Testis (tissue), 3 donors: ENCODE results near the gene IGSF9B. TPM values are rescaled to one million over a fixed set of nuclear protein-coding genes. Genes with fewer than 3 reads are reported as not detected.

ENCODE experiments used
- DNase-seq: peaks from one replicate; pipeline ENCODE4 v3.0.0-alpha.2; 2019
- H3K27ac ChIP-seq, 2 donors: fragments of 200-600 bp; sonication (generic); one replicate each; pipeline ENCODE4 v1.5.1; 2019
- H3K27me3 ChIP-seq: fragments of 200-600 bp; sonication (generic); one replicate; pipeline ENCODE4 v1.5.1; 2019
- H3K36me3 ChIP-seq: fragments of 200-600 bp; sonication (generic); one replicate; pipeline ENCODE4 v1.5.1; 2017; ENCODE audit warnings: low read depth; ENCODE audit errors: missing control alignments
- H3K4me1 ChIP-seq: fragments of 200-600 bp; sonication (generic); one replicate; pipeline ENCODE4 v1.5.1; 2019
- H3K4me3 ChIP-seq, 2 donors: fragments of 200-600 bp; sonication (generic); one replicate each; pipeline ENCODE4 v1.5.1; 2017 to 2019
- H3K9me3 ChIP-seq: fragments of 200-600 bp; sonication (generic); one replicate; pipeline ENCODE4 v1.5.1; 2017
- POLR2A ChIP-seq: fragments of 450-650 bp; IDR thresholded peaks from one replicate; pipeline ENCODE4 v1.6.1; 2017; ENCODE audit warnings: antibody characterized with exemption, mild to moderate bottlenecking, moderate library complexity
- WGBS, 2 donors: methylation state at CpG; one replicate each; pipeline ENCODE4 v1.1.5; 2018; 5-methylcytosine and 5-hydroxymethylcytosine counted together
- intact Hi-C: fragments of 100-400 bp; cut with DNase I; formaldehyde crosslinking; loops from one replicate; pipeline ENCODE4 v1.15.1; 2023; ENCODE audit warnings: low total_unique reads
- polyA plus RNA-seq: library from polyadenylated mRNA; stranded (reverse); fragments of 350-450 nt; fragmentation: Illumina TruSeq; extraction: RNeasy Lipid Tissue Mini Kit (QIAGEN cat#74804); gene quantifications from one replicate; pipeline ENCODE4 v1.2.3, GENCODE V29; 2014; ENCODE audit warnings: low read depth, low replicate concordance; ENCODE audit not compliant: insufficient read depth
- total RNA-seq, 2 donors: library from RNA; depleted of rRNA; stranded (reverse); fragments of >200 nt; gene quantifications; one replicate each; pipeline ENCODE4 v1.2.3, GENCODE V29; 2016
- TF ChIP-seq, protein P1 (sequence below), 3 experiments: fragments of 450-650 bp in 2 of 3; fragments of 200-600 bp in 1 of 3; sonication (generic) in 1 of 3; IDR thresholded peaks; one replicate each; pipeline ENCODE4 v1.5.1; 2016 to 2019; ENCODE audit warnings: antibody characterized with exemption in 3 of 3, mild to moderate bottlenecking in 2 of 3, moderate library complexity in 1 of 3

The IGSF9B gene
- total and polyA plus RNA-seq, 3 donors from 2014 or later = 16.8 to 119 (median 71.9) TPM

DNA sequence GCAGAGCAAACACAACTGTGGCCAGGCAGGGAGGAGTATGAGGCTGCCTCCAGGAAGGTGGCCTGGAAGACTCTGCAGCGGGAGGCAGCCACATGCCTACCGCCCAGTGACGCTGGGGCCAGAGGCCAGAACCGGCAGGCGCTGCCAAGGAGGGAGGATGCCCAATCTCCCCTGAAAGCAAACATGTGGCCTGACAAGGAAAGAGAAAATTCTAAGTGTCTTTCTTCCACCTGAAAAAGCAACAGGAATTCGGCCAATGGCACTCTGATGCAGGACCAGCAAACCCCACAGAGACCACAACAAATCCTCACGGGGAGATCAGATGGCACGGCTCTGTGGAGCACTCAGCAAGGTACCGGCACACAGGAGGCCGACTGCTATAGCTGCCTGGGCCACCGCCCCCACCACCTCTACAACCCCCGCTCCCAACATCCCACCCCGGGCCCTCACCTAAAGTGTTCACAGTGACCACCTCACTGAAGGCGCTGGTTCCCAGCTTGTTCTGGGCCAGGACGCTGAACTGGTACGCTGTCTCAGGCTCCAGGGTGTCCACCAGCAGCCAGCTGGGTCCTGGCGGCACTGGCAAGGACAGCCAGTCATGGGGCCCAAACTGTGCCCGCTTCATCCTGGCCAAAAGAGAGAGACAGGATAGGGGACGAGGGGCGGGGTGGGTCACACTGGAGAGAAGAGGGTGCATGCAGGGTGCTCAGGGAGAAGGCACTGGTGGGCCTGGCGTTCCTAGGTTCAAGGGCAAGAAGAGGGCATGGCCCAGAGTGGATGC is 30.1 kb downstream of the IGSF9B start:
- TF ChIP-seq POLR2A = no peak
- TF ChIP-seq, protein P1, sequence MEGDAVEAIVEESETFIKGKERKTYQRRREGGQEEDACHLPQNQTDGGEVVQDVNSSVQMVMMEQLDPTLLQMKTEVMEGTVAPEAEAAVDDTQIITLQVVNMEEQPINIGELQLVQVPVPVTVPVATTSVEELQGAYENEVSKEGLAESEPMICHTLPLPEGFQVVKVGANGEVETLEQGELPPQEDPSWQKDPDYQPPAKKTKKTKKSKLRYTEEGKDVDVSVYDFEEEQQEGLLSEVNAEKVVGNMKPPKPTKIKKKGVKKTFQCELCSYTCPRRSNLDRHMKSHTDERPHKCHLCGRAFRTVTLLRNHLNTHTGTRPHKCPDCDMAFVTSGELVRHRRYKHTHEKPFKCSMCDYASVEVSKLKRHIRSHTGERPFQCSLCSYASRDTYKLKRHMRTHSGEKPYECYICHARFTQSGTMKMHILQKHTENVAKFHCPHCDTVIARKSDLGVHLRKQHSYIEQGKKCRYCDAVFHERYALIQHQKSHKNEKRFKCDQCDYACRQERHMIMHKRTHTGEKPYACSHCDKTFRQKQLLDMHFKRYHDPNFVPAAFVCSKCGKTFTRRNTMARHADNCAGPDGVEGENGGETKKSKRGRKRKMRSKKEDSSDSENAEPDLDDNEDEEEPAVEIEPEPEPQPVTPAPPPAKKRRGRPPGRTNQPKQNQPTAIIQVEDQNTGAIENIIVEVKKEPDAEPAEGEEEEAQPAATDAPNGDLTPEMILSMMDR (IDR thresholded peaks at IDR 0.05) = no peak
- Histone ChIP-seq H3K4me1 (peaks cover 2% of the 10 kb centered on the region), H3K4me3 (no peak overlapping the region), H3K9me3 (no peaks in the 10 kb centered on the region), H3K36me3 (no peaks in the 10 kb centered on the region), H3K27ac (no peak overlapping the region), H3K27me3 (no peaks in the 10 kb centered on the region)
- WGBS, 2 donors = 88 to 95% methylated on average over 20 to 21 of the region's 21 CpGs
- intact Hi-C loops = no loop called here
- no peak for DNase-seq

DNA sequence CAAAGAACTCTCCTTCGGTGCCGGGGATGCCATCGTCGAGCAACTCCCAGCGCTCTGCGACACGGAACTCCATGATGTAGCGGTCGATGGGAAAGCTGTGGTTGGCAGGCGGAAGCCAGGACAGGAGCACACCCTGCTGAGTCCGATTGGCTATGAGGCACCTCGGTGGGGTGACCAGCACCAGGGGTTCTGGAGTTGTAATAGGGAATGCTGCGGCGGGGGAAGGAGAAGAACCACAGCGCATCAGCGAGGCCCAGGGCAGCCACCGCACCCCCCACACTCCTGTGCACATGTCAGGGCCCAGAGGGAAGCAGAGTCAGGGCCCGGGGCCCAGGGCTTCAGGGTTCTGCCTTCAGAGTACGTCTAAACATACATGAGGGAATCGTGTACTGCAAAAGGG is 31.0 kb downstream of the IGSF9B start:
- WGBS, 2 donors = 94 to 95% methylated on average over 19 to 20 of the region's 20 CpGs
- H3K27ac ChIP-seq = no peak overlapping the region
- H3K4me1 ChIP-seq = peaks cover 2% of the 10 kb centered on the region
- no peak for DNase-seq
- TF ChIP-seq, protein P1 (IDR thresholded peaks at IDR 0.05) = no peak
- no peak for TF ChIP-seq POLR2A
- no peaks in the 10 kb centered on the region for H3K27me3 ChIP-seq
- no peak overlapping the region for H3K4me3 ChIP-seq
- no peaks in the 10 kb centered on the region for H3K36me3 ChIP-seq
- intact Hi-C loops = no loop called here
- H3K9me3 ChIP-seq = no peaks in the 10 kb centered on the region

DNA sequence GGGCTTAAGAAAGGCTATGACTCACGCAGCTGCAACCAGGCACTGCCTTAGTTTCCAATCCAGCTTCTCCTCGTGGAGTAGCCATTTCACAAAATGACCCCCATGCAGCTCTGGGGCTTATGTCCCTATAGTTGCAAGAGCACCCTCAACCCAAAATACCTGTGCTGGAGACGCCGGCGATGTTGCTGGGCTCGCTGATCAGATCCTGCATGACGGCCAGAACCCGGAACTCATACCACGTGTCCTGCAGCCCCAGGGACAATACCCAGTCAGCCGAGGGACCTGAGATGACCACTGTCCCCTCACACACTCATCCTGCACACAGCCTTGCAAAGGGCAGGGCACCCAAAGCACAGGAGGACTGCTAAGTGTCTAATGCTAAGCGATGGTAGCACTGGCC is 32.1 kb downstream of the IGSF9B start:
- no peaks in the 10 kb centered on the region for H3K36me3 ChIP-seq
- intact Hi-C loops = no loop called here
- H3K4me3 ChIP-seq = no peak overlapping the region
- no peaks in the 10 kb centered on the region for H3K9me3 ChIP-seq
- WGBS, 2 donors = 93 to 95% methylated on average over 6 to 11 of the region's 11 CpGs
- H3K27me3 ChIP-seq = no peaks in the 10 kb centered on the region
- TF ChIP-seq, protein P1 (IDR thresholded peaks at IDR 0.05) = no peak
- TF ChIP-seq POLR2A = no peak
- H3K4me1 ChIP-seq = peaks cover 2% of the 10 kb centered on the region
- DNase-seq = no peak
- no peak overlapping the region for H3K27ac ChIP-seq

DNA sequence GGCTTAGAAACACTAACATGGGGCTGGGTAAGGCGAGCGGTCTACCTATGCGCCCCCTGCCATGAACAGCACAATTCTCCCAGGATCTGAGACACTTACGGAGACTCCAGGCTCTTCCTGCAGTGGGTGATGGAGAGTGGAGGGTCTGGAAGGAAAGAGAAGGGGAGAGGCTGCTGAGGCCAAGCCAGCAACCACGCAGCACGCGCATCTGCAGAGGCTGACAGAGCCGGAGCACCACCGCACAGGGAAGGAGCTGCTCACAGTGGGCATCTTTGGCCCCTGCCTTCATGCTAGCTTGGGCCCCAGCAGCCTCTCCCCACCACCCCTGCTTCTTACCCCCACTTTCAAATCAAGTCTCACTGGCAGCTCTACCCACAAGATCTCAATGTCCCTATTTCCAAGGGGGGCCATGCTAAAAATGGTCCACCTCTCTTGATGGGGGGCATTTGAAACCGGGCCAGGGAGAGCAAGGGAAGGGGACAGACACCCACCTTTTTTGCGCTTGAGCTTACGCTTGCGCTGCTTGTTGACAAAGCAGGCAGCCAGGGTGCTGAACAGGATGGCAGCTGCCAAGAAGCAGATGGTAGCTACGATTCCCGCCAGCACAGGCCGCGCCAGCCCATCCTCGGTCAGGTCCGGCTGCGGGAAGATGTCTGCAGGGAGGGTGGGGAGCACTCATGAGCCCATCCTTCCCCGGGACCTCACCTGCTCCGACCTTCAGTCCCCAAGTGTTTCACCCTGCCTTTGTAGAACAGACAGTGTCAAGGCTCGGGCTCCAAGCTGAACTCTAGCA is 34.5 kb downstream of the IGSF9B start:
- WGBS, 2 donors = 93 to 96% methylated on average over 23 of the region's 23 CpGs
- no peak for DNase-seq
- H3K9me3 ChIP-seq = no peaks in the 10 kb centered on the region
- H3K36me3 ChIP-seq = no peaks in the 10 kb centered on the region
- TF ChIP-seq POLR2A = no peak
- TF ChIP-seq, protein P1 (IDR thresholded peaks at IDR 0.05) = no peak
- H3K4me3 ChIP-seq = no peak overlapping the region
- no peak overlapping the region for H3K27ac ChIP-seq
- intact Hi-C loops = no loop called here
- H3K4me1 ChIP-seq = no peaks in the 10 kb centered on the region
- H3K27me3 ChIP-seq = no peaks in the 10 kb centered on the region
